HG02642 (cell line): Measurements from ENCODE around the gene HSP90AB1.

ENCODE experiments used
- ATAC-seq: cut with Tn5 transposase; IDR thresholded peaks from one replicate; pipeline ENCODE4 v1.9.1; 2021; ENCODE audit warnings: mild to moderate bottlenecking; ENCODE audit not compliant: unreplicated experiment, poor library complexity

HSP90AB1 gene

GRCh38 chr6:44302856-44303255 is 56.0 kb downstream of the HSP90AB1 start:
- no peak for ATAC-seq
